Upper lobe of left lung (tissue), 6 donors: ENCODE data around the gene POLD2. TPM values are rescaled to one million over a fixed set of nuclear protein-coding genes. Genes with fewer than 3 reads are reported as not detected.

Source experiments
- ATAC-seq, 2 donors: fragments of 200-7000 bp; cut with Tn5 transposase; one replicate each; pipeline ENCODE4 v1.9.1; 2022; ENCODE audit warnings: mild to moderate bottlenecking in 2 of 2, moderate library complexity in 2 of 2; ENCODE audit not compliant: low FRiP score in 2 of 2
- DNase-seq, 2 donors: peaks; one replicate each; pipeline ENCODE4 v3.0.0-alpha.2; 2019 to 2020
- H3K27ac ChIP-seq, 4 donors: fragments of 200-600 bp; sonication (generic); one replicate each; pipeline ENCODE4 v1.5.1; 2016 to 2019
- H3K27me3 ChIP-seq, 4 donors: fragments of 200-600 bp; sonication (generic); one replicate each; pipeline ENCODE4 v1.5.1; 2017 to 2019
- H3K36me3 ChIP-seq, 4 donors: fragments of 200-600 bp; sonication (generic); one replicate each; pipeline ENCODE4 v1.5.1; 2016 to 2019
- H3K4me1 ChIP-seq, 4 donors: fragments of 200-600 bp; sonication (generic); one replicate each; pipeline ENCODE4 v1.5.1; 2018 to 2019
- H3K4me3 ChIP-seq, 4 donors: fragments of 200-600 bp; sonication (generic); one replicate each; pipeline ENCODE4 v1.5.1; 2017 to 2019; ENCODE audit warnings: mild to moderate bottlenecking in 2 of 4, moderate library complexity in 1 of 4
- H3K9me3 ChIP-seq, 4 donors: fragments of 200-600 bp; sonication (generic); one replicate each; pipeline ENCODE4 v1.5.1; 2018 to 2019
- EP300 ChIP-seq, 4 donors: sonication (generic); formaldehyde crosslinking; IDR thresholded peaks; one replicate each; pipeline ENCODE4 v1.5.1; 2017; ENCODE audit warnings: antibody characterized with exemption in 4 of 4, control low read depth in 2 of 4
- POLR2A ChIP-seq, 4 donors: fragments of 450-650 bp; IDR thresholded peaks; one replicate each; pipeline ENCODE4 v1.5.1; 2016 to 2017; ENCODE audit warnings: antibody characterized with exemption in 4 of 4, mild to moderate bottlenecking in 2 of 4
- POLR2AphosphoS5 ChIP-seq, 2 donors: sonication (generic); formaldehyde crosslinking; IDR thresholded peaks; one replicate each; pipeline ENCODE4 v1.5.1; 2017; ENCODE audit warnings: antibody characterized with exemption in 2 of 2
- WGBS, 2 donors: methylation state at CpG; one replicate each; pipeline ENCODE4 v1.1.5; 2017 to 2018; 5-methylcytosine and 5-hydroxymethylcytosine counted together
- total RNA-seq, 6 donors: library from RNA; depleted of rRNA in 4 of 6; stranded (reverse); fragments of >200 nt in 4 of 6; gene quantifications; one replicate each; pipeline versions ENCODE4 v1.1.0 to v1.2.1, GENCODE V29; 2016 to 2021
- TF ChIP-seq, protein P1 (sequence below), 6 experiments: fragments of 450-650 bp in 4 of 6; fragments of 200-600 bp in 2 of 6; sonication (generic) in 2 of 6; IDR thresholded peaks; one replicate each; pipeline ENCODE4 v1.5.1; 2016 to 2019; ENCODE audit warnings: antibody characterized with exemption in 6 of 6
- donor health status: DM: no; HTN: no; CAD: no; lungs with moderate emphysema.
- donor health status: DM: no; HTN: yes; CAD: no; lungs with severe emphysema.

Gene POLD2
- total RNA-seq, 6 donors from 2014 or later = 27.2 to 70.1 (median 52.5) TPM

- Histone ChIP-seq H3K4me1 (peaks cover 0 to 3% (median 0%) of the 10 kb centered on the region in 4 donors), H3K36me3 (no peaks in the 10 kb centered on the region), H3K4me3 (no peak overlapping the region), H3K27me3 (no peaks in the 10 kb centered on the region), H3K9me3 (no peaks in the 10 kb centered on the region), H3K27ac (no peak overlapping the region)
- no peak for DNase-seq
- 42 to 62% methylated on average over 1 of the region's 1 CpG for WGBS, 2 donors
- TF ChIP-seq POLR2A (IDR thresholded peaks at IDR 0.05) (no peak), EP300 (IDR thresholded peaks at IDR 0.05) (no peak), POLR2AphosphoS5 (IDR thresholded peaks at IDR 0.05) (no peak)
- TF ChIP-seq, protein P1, sequence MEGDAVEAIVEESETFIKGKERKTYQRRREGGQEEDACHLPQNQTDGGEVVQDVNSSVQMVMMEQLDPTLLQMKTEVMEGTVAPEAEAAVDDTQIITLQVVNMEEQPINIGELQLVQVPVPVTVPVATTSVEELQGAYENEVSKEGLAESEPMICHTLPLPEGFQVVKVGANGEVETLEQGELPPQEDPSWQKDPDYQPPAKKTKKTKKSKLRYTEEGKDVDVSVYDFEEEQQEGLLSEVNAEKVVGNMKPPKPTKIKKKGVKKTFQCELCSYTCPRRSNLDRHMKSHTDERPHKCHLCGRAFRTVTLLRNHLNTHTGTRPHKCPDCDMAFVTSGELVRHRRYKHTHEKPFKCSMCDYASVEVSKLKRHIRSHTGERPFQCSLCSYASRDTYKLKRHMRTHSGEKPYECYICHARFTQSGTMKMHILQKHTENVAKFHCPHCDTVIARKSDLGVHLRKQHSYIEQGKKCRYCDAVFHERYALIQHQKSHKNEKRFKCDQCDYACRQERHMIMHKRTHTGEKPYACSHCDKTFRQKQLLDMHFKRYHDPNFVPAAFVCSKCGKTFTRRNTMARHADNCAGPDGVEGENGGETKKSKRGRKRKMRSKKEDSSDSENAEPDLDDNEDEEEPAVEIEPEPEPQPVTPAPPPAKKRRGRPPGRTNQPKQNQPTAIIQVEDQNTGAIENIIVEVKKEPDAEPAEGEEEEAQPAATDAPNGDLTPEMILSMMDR (IDR thresholded peaks at IDR 0.05) = no peak
- ATAC-seq = no peak
These were observed 40.2 kb upstream of the POLD2 start for GRCh38 chr7:44163591-44163990.

GRCh38 chr7:44162785-44163395 lies 39.5 kb upstream of the POLD2 start:
- peak in 1 of 2 donors; percentile 6 for ATAC-seq
- Histone ChIP-seq H3K9me3 (no peaks in the 10 kb centered on the region), H3K27ac (no peak overlapping the region), H3K4me3 (no peak overlapping the region), H3K27me3 (no peaks in the 10 kb centered on the region), H3K36me3 (no peaks in the 10 kb centered on the region), H3K4me1 (peaks cover 0 to 6% (median 0%) of the 10 kb centered on the region in 4 donors)
- TF ChIP-seq EP300 (IDR thresholded peaks at IDR 0.05) = no peak
- DNase-seq = no peak
- WGBS, 2 donors = 67 to 86% methylated on average over 1 of the region's 1 CpG

GRCh38 chr7:44162179-44162578 lies 38.8 kb upstream of the POLD2 start:
- 69 to 81% methylated on average over 4 of the region's 4 CpGs for WGBS, 2 donors
- Histone ChIP-seq H3K36me3 (no peaks in the 10 kb centered on the region), H3K4me3 (no peak overlapping the region), H3K9me3 (no peaks in the 10 kb centered on the region), H3K27me3 (no peaks in the 10 kb centered on the region), H3K27ac (no peak overlapping the region), H3K4me1 (peaks cover 0 to 6% (median 0%) of the 10 kb centered on the region in 4 donors)
- peak in 1 of 2 donors; percentile 48 for ATAC-seq
- peak in 1 of 2 donors; percentile 79 for DNase-seq
- TF ChIP-seq EP300 (IDR thresholded peaks at IDR 0.05) (no peak), POLR2A (IDR thresholded peaks at IDR 0.05) (no peak), POLR2AphosphoS5 (IDR thresholded peaks at IDR 0.05) (no peak)
- TF ChIP-seq, protein P1 (IDR thresholded peaks at IDR 0.05) = no peak

DNA sequence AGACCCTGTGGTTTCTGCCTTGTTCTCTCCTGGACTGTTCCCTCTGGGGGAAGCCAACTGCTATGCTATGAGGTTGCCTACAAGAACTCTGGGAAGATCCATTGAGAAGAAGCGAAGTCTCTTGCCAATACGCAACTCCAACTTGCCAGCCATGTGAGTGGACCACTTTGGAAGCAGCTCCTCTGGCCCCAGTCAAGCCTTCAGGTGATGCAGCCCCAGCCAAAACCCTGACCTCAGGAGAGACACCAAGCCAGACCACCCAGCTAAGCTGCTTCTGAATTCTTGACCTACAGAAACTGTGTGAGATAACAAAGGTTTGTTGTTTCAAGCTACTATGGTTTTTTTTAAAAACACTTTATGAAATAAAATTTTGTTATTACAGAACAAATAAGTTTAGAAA lies 38.0 kb upstream of the POLD2 start:
- peaks cover 0 to 6% (median 0%) of the 10 kb centered on the region in 4 donors for H3K4me1 ChIP-seq
- H3K9me3 ChIP-seq = no peaks in the 10 kb centered on the region
- no peak overlapping the region for H3K4me3 ChIP-seq
- WGBS, 2 donors = 97 to 100% methylated on average over 2 of the region's 2 CpGs
- no peak for TF ChIP-seq POLR2AphosphoS5 (IDR thresholded peaks at IDR 0.05)
- TF ChIP-seq POLR2A (IDR thresholded peaks at IDR 0.05) = no peak
- TF ChIP-seq EP300 (IDR thresholded peaks at IDR 0.05) = no peak
- TF ChIP-seq, protein P1 (IDR thresholded peaks at IDR 0.05) = no peak
- no peaks in the 10 kb centered on the region for H3K27me3 ChIP-seq
- no peak for ATAC-seq
- H3K36me3 ChIP-seq = no peaks in the 10 kb centered on the region
- no peak overlapping the region for H3K27ac ChIP-seq
- DNase-seq = no peak

DNA sequence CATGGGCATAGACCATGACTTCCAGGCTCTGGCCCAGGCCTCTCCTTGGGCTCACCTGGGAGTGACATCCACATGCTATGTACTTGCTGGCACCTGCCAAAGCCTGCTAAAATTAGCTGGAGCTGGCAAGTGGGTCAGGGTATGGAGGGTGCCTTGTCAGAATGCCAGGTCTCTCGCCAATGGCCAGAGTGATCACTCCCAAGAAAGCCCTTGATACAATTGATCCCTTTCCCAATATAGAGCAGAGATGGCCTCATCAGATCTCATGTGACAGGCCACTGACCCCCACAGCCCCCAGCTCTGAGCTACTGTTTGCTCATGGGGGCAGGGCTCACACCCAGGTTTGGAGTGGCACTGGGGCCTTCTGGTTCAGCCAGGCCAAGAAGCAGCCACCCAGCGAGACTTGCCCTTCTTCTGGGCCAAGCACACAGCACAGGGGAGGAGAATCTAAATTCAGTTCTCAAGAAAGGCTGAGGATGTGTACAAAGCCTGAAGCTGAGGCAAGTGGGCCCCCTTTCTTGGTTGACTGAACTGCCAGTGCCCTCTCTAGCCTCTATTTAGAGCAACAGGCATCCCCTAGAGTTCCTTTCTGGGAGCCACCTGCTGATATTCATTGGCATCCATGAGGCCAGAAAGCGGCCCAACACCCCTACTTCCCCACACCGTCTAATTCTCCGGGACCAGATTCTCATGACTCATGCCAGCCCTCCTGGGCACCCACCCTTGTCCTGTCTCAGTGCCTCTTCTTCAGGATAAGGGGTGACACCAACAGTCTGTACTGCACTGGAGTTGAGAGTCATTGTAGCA lies 36.7 kb upstream of the POLD2 start:
- Histone ChIP-seq H3K9me3 (no peaks in the 10 kb centered on the region), H3K27ac (no peak overlapping the region), H3K36me3 (no peaks in the 10 kb centered on the region), H3K4me3 (no peak overlapping the region), H3K27me3 (no peaks in the 10 kb centered on the region), H3K4me1 (peaks cover 0 to 6% (median 0%) of the 10 kb centered on the region in 4 donors)
- ATAC-seq (no peak), DNase-seq (peak in 1 of 2 donors; percentile 36)
- 72 to 84% methylated on average over 4 to 5 of the region's 5 CpGs for WGBS, 2 donors
- TF ChIP-seq POLR2AphosphoS5 (IDR thresholded peaks at IDR 0.05) = no peak
- TF ChIP-seq, protein P1 (IDR thresholded peaks at IDR 0.05) = no peak
- TF ChIP-seq POLR2A (IDR thresholded peaks at IDR 0.05) = no peak
- TF ChIP-seq EP300 (IDR thresholded peaks at IDR 0.05) = no peak
